K562 (cell line): ENCODE results near the gene GAB1.

Experiments
- RAD21 ChIP-seq, 2 experiments: fragments of 250-450 bp in 1 of 2; fragments of 450-650 bp in 1 of 2; sonication (Bioruptor Pico) in 1 of 2; formaldehyde crosslinking in 1 of 2; IDR thresholded peaks in 1 of 2; conservative IDR thresholded peaks in 1 of 2; 2 replicates each; pipeline versions ENCODE4 v1.4.0 to v1.8.0; 2020 to 2022; ENCODE audit warnings: mild to moderate bottlenecking in 2 of 2, moderate library complexity in 1 of 2
- SMC3 ChIP-seq: conservative IDR thresholded peaks from 2 replicates; pipeline ENCODE4 v1.6.1; 2011; ENCODE audit warnings: low read depth, low read length, improper control_type of control experiment; ENCODE audit not compliant: insufficient read depth
- SP1 ChIP-seq: sonication (generic); formaldehyde crosslinking; IDR thresholded peaks from 2 replicates; pipeline ENCODE4 v1.8.1; 2022; ENCODE audit warnings: mild to moderate bottlenecking, missing genetic modification reagents
- TCF3 ChIP-seq: sonication (generic); formaldehyde crosslinking; IDR thresholded peaks from 2 replicates; pipeline ENCODE4 v1.4.0; 2020; ENCODE audit warnings: mild to moderate bottlenecking, missing genetic modification reagents

DNA sequence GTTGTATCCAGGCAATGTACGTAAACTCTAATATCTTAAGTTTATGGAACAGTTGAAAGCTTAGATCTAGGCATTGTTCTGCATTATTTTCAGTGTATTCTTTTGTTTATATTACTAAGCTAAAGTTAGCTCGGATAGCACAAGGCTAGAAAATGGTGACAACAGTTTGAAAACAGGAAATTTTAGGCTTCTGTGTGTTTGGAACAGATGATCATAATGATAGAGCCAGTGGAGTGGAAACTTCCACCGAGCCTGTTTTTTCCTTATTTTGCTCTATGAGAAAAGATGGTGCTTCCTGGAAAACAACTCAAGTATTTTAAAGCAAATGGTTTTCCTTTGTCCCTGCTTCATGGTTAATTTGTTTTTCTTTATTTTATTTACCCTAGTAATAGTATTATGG is 70.8 kb downstream of the GAB1 start:
- TF ChIP-seq SMC3 (no peak), TCF3 (CRISPR knock-in tag) (no peak), SP1 (CRISPR knock-in tag) (no peak), RAD21 (CRISPR knock-in tag; conservative IDR thresholded peaks at IDR 0.05 in 1 of 2, IDR thresholded peaks at IDR 0.05 in 1 of 2) (no peak)
